Thoracic aorta (tissue), 2 donors: Measurements from ENCODE around the gene REPIN1. TPM values are rescaled to one million over a fixed set of nuclear protein-coding genes. Genes with fewer than 3 reads are reported as not detected.

ENCODE experiments used
- ATAC-seq: fragments of 150-250 bp; one replicate; pipeline ENCODE4 v1.8.0; 2017; ENCODE audit warnings: low read depth; ENCODE audit not compliant: insufficient number of reproducible peaks, low FRiP score
- DNase-seq: peaks from one replicate; pipeline ENCODE4 v3.0.0-alpha.2; 2020; ENCODE audit warnings: low spot score
- H3K27ac ChIP-seq, 2 donors: fragments of 200-600 bp; sonication (generic); 1 replicate in 1 of 2; 2 replicates in 1 of 2; pipeline ENCODE4 v1.5.1; 2016; ENCODE audit warnings: mild to moderate bottlenecking in 2 of 2, moderate library complexity in 2 of 2
- H3K27me3 ChIP-seq: fragments of 200-600 bp; sonication (generic); replicated peaks from 2 replicates; pipeline ENCODE4 v1.6.0; 2016; ENCODE audit warnings: mild to moderate bottlenecking; ENCODE audit not compliant: insufficient read depth
- H3K36me3 ChIP-seq: fragments of 200-600 bp; sonication (generic); one replicate; pipeline ENCODE4 v1.5.1; 2016
- H3K4me1 ChIP-seq, 2 donors: fragments of 200-600 bp; sonication (generic); 1 replicate in 1 of 2; 2 replicates in 1 of 2; pipeline versions ENCODE4 v1.5.1 to v1.6.0; 2016; ENCODE audit warnings: low read depth in 2 of 2, mild to moderate bottlenecking in 1 of 2; ENCODE audit not compliant: control insufficient read depth in 1 of 2
- H3K4me3 ChIP-seq: fragments of 200-600 bp; sonication (generic); 2 replicates; pipeline ENCODE4 v1.5.1; 2016; ENCODE audit warnings: mild to moderate bottlenecking
- H3K9me3 ChIP-seq: fragments of 200-600 bp; sonication (generic); 2 replicates; pipeline ENCODE4 v1.5.1; 2016
- total RNA-seq, 2 donors: library from RNA; depleted of rRNA; stranded (reverse); fragments of >200 nt; gene quantifications; one replicate each; pipeline versions ENCODE4 v1.1.0 to v1.2.3, GENCODE V29; 2016
- TF ChIP-seq, protein P1 (sequence below): fragments of 200-600 bp; sonication (generic); IDR thresholded peaks from one replicate; pipeline ENCODE4 v1.5.1; 2019; ENCODE audit warnings: antibody characterized with exemption

REPIN1 gene
- total RNA-seq, 2 donors from 2014 or later, result 80.0 to 82.3 TPM

DNA sequence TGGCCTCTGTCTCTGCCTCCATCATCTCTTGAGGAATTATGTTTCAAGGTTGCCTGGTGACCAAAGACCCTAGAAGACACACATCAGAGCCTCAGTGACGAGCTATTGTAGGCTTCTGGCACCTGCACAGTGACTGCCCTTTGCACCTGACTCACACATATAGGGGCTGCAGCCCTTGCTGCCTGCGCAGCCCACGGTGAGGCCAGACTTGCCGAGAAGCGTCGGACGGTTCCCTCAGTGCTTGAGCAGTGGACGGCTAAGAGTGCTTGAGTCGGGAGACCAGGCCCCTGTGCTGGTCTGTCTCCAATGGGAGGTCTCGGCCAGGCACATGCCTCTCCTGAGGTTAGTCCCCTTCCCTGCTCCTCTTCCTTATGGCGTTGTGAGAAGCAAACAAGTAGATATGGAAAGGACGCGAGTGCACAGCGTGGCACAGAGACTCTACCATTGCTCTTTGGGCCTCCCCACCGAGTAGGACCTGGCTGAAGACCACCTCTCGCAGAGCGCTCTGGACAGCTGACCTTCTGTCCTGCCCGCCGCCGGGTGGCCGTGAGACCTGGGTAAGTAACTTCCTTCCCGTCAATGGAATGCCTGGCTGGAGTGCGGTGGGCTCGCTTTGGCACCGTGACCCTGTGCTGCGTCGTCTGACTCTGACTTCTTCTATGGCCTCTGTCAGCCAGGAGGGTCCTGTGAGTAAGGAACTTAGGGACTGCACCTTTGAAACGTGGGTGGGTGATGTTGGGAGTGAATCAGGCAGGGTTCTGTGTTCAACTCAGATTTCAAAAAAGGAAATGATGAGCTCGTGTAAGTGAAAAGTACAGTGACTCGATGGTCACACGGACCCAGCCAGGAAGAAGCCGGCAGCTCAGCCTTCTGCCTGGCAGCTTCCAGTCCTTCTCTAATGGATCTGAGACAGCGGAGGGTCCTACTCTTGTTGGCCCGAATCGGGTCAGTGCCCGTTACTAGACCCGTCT lies 44.2 kb downstream of the REPIN1 start:
- Histone ChIP-seq H3K27me3 (no peaks in the 10 kb centered on the region), H3K4me1 (no peaks in the 10 kb centered on the region), H3K9me3 (no peaks in the 10 kb centered on the region), H3K36me3 (no peaks in the 10 kb centered on the region), H3K4me3 (no peak overlapping the region), H3K27ac (no peak overlapping the region)
- TF ChIP-seq, protein P1, sequence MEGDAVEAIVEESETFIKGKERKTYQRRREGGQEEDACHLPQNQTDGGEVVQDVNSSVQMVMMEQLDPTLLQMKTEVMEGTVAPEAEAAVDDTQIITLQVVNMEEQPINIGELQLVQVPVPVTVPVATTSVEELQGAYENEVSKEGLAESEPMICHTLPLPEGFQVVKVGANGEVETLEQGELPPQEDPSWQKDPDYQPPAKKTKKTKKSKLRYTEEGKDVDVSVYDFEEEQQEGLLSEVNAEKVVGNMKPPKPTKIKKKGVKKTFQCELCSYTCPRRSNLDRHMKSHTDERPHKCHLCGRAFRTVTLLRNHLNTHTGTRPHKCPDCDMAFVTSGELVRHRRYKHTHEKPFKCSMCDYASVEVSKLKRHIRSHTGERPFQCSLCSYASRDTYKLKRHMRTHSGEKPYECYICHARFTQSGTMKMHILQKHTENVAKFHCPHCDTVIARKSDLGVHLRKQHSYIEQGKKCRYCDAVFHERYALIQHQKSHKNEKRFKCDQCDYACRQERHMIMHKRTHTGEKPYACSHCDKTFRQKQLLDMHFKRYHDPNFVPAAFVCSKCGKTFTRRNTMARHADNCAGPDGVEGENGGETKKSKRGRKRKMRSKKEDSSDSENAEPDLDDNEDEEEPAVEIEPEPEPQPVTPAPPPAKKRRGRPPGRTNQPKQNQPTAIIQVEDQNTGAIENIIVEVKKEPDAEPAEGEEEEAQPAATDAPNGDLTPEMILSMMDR, result no peak
- DNase-seq (no peak), ATAC-seq (no peak)

DNA sequence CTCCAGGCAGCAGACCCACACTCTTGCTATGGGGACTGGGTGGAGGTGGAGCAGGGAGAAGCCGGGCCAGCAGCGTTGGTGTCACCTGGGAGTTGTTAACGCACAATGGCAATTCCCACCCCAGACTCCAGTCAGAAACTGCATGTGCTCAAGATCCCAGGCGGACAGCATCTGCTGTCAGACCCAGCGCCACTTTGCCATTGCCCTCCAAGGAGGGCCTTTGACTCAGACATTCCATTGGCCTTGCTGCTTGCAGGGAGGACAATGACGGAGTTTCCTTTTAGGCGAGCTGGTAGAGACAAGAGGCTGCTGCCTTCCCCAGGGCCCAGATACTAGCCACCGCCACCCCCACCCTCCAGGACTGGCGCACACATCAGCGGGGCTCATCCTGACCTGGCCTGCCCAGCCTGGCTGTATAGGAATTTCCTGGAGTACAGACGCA lies 45.0 kb downstream of the REPIN1 start:
- ATAC-seq (no peak), DNase-seq (no peak)
- Histone ChIP-seq H3K4me1 (no peaks in the 10 kb centered on the region), H3K27me3 (no peaks in the 10 kb centered on the region), H3K4me3 (no peak overlapping the region), H3K36me3 (no peaks in the 10 kb centered on the region), H3K27ac (no peak overlapping the region), H3K9me3 (no peaks in the 10 kb centered on the region)
- TF ChIP-seq, protein P1, result no peak

DNA sequence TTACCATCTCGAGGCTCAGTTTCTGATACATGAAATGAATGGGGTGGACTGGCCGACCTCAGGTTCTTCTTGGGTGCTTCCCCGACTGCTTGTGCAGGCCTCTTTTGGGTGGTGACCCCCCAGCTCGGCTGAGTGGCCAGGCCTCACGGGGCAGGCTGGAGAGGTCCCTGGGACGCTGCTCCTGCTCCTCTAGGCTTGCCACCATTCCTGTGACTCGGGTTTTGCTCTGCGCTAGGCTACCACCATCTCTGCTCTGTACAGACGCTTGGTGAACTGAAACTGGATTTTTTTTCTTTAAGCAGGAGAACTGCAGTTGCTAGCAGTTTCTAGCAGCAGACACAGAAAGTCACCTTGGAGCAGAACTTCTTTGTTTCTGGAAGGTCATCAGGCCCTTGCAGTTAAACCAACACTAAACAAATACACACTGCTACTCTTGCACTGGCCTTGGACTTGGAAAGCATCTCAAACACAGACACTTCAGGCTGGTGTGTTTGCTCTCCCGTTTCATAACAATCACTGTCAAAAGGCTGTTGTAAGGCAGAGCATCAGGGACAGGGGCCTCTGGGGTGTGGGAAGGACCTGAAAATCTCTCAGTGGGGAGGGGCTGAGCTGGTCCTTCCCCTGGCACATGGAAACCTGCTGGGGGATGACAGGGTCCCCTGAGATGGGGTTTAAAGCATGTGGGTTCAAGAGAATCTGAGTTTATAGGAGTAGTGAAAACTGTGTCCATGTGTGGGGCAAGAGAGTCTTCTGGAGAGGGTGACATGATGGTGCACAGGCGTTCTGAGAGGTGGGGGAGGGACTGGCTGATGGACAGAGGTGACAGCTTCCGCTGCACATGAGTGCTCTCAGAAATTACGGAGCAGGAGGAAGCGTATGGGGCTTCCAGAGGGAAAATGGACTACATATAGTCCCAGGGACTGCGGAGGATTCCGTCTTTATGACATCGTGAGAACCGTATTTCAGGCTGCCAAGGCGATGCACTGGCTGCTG lies 46.8 kb downstream of the REPIN1 start:
- Histone ChIP-seq H3K36me3 (no peaks in the 10 kb centered on the region), H3K4me1 (no peaks in the 10 kb centered on the region), H3K27ac (no peak overlapping the region), H3K4me3 (no peak overlapping the region), H3K9me3 (no peaks in the 10 kb centered on the region), H3K27me3 (no peaks in the 10 kb centered on the region)
- no peak for ATAC-seq
- TF ChIP-seq, protein P1, result no peak
- DNase-seq, result no peak

DNA sequence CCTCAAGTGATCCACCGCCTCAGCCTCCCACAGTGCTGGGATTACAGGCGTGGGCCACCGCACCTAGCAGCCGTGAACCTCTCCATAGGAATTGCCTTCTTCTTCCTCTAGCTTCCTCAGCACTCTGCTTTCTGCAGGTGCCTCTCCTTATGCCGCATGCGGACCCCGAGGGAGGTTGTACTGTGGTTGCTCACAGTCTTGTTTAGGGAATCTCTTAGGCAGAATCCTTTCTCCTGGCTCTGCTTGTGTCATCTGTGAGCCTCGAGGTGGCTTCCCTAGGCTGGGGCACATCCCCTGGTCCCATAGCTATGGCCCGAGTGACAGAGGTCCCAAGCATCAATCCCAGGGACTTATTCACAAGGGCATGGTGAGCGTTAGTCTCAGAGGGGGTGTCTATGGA lies 48.6 kb downstream of the REPIN1 start:
- Histone ChIP-seq H3K9me3 (no peaks in the 10 kb centered on the region), H3K27me3 (no peaks in the 10 kb centered on the region), H3K36me3 (no peaks in the 10 kb centered on the region), H3K27ac (no peak overlapping the region), H3K4me1 (no peaks in the 10 kb centered on the region), H3K4me3 (no peak overlapping the region)
- DNase-seq (no peak), ATAC-seq (no peak)
- TF ChIP-seq, protein P1, result no peak

DNA sequence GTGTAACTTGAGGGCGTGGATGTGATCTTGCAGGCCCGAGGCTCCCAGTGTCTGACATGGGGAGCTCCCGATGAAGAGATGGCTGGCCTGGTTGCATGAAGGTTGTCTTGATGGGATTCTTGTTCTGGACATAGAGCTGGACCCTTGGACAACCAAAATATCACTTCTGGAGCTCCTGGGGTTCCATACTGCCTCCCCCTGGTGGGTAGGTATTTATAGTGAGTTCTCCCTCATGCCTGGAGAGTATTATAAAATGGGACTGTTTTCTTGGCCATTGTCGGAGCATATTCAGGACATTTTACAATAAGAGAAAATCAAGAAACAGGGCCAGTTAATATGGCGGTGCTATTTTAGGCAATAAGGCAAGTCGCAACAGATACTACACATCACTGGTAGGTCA lies 49.2 kb downstream of the REPIN1 start:
- no peak for ATAC-seq
- H3K27ac ChIP-seq, result no peak overlapping the region
- no peak overlapping the region for H3K4me3 ChIP-seq
- H3K27me3 ChIP-seq, result no peaks in the 10 kb centered on the region
- DNase-seq, result no peak
- TF ChIP-seq, protein P1, result no peak
- H3K36me3 ChIP-seq, result no peaks in the 10 kb centered on the region
- no peaks in the 10 kb centered on the region for H3K9me3 ChIP-seq
- H3K4me1 ChIP-seq, result no peaks in the 10 kb centered on the region
